Activated CD4-positive, alpha-beta T cell treated with anti-CD3 and anti-CD28 coated beads, Interleukin-2, amount 10 ng/mL, durations not matched to agents 24 days and 14 days (primary cell): ENCODE results near the gene QPCTL. TPM values are rescaled to one million over a fixed set of nuclear protein-coding genes. Genes with fewer than 3 reads are reported as not detected.
A peak's percentile ranks its signal among the peaks of the same experiment; 100 is the strongest.
"Not testable (repeated sequence)": the region's sequence is repeated elsewhere in the genome, so short reads cannot be mapped to it uniquely, and the experiment has no call there.

ENCODE experiments used
- DNase-seq: peaks from one replicate; pipeline ENCODE4 v3.0.0; 2022
- H3K27ac Mint-ChIP-seq: one replicate; pipeline ENCODE4 v1.8.0; 2022; ENCODE audit warnings: mild to moderate bottlenecking, mixed read lengths
- H3K27me3 Mint-ChIP-seq: one replicate; pipeline ENCODE4 v1.8.0; 2022; ENCODE audit warnings: mixed read lengths
- H3K36me3 Mint-ChIP-seq: one replicate; pipeline ENCODE4 v1.8.0; 2022; ENCODE audit warnings: low read depth, mild to moderate bottlenecking, mixed read lengths
- H3K4me1 Mint-ChIP-seq: one replicate; pipeline ENCODE4 v1.8.0; 2021; ENCODE audit warnings: mixed read lengths
- H3K4me3 Mint-ChIP-seq: one replicate; pipeline ENCODE4 v1.8.0; 2022; ENCODE audit warnings: mild to moderate bottlenecking, moderate library complexity, mixed read lengths
- H3K9me3 Mint-ChIP-seq: one replicate; pipeline ENCODE4 v1.8.0; 2021; ENCODE audit warnings: mixed read lengths
- intact Hi-C: fragments of 100-400 bp; cut with micrococcal nuclease; formaldehyde crosslinking; loops from one replicate; pipeline ENCODE4 v1.15.1; 2023
- total RNA-seq: library from RNA; stranded (reverse); gene quantifications from 2 replicates; pipeline ENCODE4 v1.2.3, GENCODE V29; 2022

Gene QPCTL
- total RNA-seq, 1 donor from 2014 or later, result 16.7 TPM

DNA sequence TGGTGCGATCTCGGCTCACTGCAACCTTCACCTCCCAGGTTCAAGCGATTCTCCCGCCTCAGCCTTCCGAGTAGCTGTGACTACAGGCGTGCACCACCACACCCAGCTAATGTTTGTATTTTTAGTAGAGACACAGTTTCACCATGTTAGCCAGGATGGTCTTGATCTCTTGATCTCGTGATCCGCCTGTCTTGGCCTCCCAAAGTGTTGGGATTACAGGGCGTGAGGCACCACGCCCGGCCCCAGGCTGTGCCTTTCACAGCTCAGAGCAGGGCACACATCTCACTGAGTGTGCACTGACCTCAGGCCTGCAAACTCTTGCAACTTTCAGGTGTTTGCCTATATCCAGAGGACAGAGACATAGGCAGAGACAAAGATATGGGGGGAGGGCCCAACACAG lies 7.4 kb upstream of the QPCTL start:
- DNase-seq, intact Hi-C loops, H3K27me3 Mint-ChIP-seq, H3K27ac Mint-ChIP-seq, H3K4me3 Mint-ChIP-seq, H3K9me3 Mint-ChIP-seq: not testable (repeated sequence)
- peaks cover 11% of the 10 kb centered on the region for H3K4me1 Mint-ChIP-seq
- peaks cover 53% of the 10 kb centered on the region for H3K36me3 Mint-ChIP-seq

DNA sequence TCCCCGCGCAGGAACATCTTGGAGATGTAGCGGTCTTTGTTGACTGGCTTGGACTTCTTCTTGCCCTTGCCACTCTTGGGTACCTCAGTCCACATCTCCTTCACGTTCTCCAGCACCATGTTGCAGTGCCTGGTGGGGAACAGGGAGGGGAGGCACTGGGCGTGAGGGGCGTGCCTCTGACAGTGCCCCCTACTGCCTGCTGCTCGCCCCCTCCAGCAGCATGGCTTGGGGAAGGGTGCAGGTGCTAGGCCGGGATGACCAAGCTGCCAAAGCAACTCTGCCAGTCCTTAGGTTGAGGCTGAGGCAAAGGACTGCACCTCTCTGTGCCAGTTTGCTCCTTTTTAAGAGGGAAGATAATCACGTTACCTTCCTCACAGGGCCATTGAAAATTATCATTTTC lies 4.9 kb upstream of the QPCTL start:
- Mint-ChIP-seq H3K27ac (no peak overlapping the region), H3K36me3 (peaks cover 62% of the 10 kb centered on the region), H3K4me3 (no peak overlapping the region), H3K27me3 (no peaks in the 10 kb centered on the region), H3K4me1 (peaks cover 12% of the 10 kb centered on the region), H3K9me3 (no peaks in the 10 kb centered on the region)
- no peak for DNase-seq
- intact Hi-C loops, result no loop called here

DNA sequence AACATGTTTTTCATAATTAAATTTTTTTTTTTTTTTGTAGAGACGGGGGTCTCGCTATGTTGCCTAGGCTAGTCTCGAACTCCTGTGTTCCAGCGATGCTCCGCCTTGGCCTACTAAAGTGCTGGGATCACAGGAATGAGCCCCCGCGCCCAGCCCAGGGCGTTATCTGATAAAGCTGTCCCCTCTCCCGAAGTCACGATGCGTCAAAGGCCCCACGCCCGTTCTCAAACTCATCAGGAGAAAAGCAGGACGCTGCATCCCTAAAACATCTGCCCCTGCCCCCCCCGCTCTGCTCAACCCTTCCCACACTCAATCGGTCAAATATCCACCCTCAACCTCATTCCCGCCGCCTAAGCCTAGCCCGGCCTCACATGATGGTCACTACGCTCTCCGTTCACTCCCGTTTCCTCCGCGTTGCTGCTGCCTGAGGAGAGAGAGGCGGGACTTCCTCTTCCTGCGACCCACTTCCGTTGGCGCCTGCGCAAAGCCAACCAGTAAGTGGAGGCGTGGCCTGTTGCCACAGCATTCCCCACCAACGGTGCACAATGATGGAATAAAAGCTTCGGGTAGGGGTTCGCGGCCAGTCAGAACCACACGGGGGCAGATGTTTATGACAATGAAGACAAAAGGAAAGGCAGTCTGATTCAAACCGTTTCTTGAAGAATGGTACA lies 815 bp upstream of the QPCTL start, which contains the start of gene SNRPD2:
TSS of gene SNRPD2 (minus strand) at position 438 of the 671 bp plus-strand sequence. CDS start at position 373, 65 bp downstream.
- Mint-ChIP-seq H3K27ac (peak within 1 kb of the TSS; percentile 97), H3K27me3 (no peaks in the 10 kb centered on the region), H3K9me3 (no peaks in the 10 kb centered on the region), H3K4me1 (peaks cover 18% of the 10 kb centered on the region), H3K4me3 (peak within 1 kb of the TSS; percentile 94), H3K36me3 (peaks cover 54% of the 10 kb centered on the region)
- intact Hi-C loops, result loop anchor here (1.0 to 2.0 kb wide), 10 partner anchors 10 to 195 kb away; partner anchors contain the start of genes FBXO46, GIPR, IRF2BP1 and OPA3
- peak; percentile 99 for DNase-seq

- Mint-ChIP-seq H3K27ac (peak overlapping the region; percentile 97), H3K4me1 (peaks cover 24% of the 10 kb centered on the region), H3K9me3 (no peaks in the 10 kb centered on the region), H3K36me3 (peaks cover 48% of the 10 kb centered on the region), H3K4me3 (peak overlapping the region; percentile 94), H3K27me3 (no peaks in the 10 kb centered on the region)
- intact Hi-C loops, result loop anchor here (2.0 kb wide), 1 partner anchor 24 kb away; the partner anchor contains the start of gene GIPR
- peak; percentile 94 for DNase-seq
These were observed 781 bp downstream of the QPCTL start for GRCh38 chr19:45693106-45693788.

GRCh38 chr19:45701676-45702075 lies 9.2 kb downstream of the QPCTL start:
- intact Hi-C loops, result no loop called here
- Mint-ChIP-seq H3K4me1 (peaks cover 7% of the 10 kb centered on the region), H3K9me3 (no peaks in the 10 kb centered on the region), H3K36me3 (peaks cover 30% of the 10 kb centered on the region), H3K4me3 (no peak overlapping the region), H3K27ac (no peak overlapping the region), H3K27me3 (no peaks in the 10 kb centered on the region)
- no peak for DNase-seq

GRCh38 chr19:45705115-45705514 lies 12.6 kb downstream of the QPCTL start:
- Mint-ChIP-seq H3K36me3 (peaks cover 29% of the 10 kb centered on the region), H3K4me1 (peaks cover 3% of the 10 kb centered on the region), H3K27ac (no peak overlapping the region), H3K4me3 (no peak overlapping the region), H3K27me3 (no peaks in the 10 kb centered on the region), H3K9me3 (no peaks in the 10 kb centered on the region)
- no peak for DNase-seq
- intact Hi-C loops, result no loop called here

- Mint-ChIP-seq H3K27ac (no peak overlapping the region), H3K36me3 (peaks cover 34% of the 10 kb centered on the region), H3K27me3 (no peaks in the 10 kb centered on the region), H3K4me3 (no peak overlapping the region), H3K4me1 (peaks cover 6% of the 10 kb centered on the region), H3K9me3 (no peaks in the 10 kb centered on the region)
- DNase-seq, result no peak
- intact Hi-C loops, result no loop called here
These were observed 13.4 kb downstream of the QPCTL start for GRCh38 chr19:45705710-45706415.

GRCh38 chr19:45710356-45711130 lies 18.1 kb downstream of the QPCTL start:
- H3K27ac Mint-ChIP-seq, result no peak overlapping the region

GRCh38 chr19:45711851-45712698 lies 19.6 kb downstream of the QPCTL start:
- Mint-ChIP-seq H3K27me3 (no peaks in the 10 kb centered on the region), H3K27ac (no peak overlapping the region), H3K4me1 (peaks cover 19% of the 10 kb centered on the region), H3K4me3 (no peak overlapping the region), H3K36me3 (peaks cover 23% of the 10 kb centered on the region), H3K9me3 (no peaks in the 10 kb centered on the region)
- DNase-seq, result no peak
- intact Hi-C loops, result no loop called here

More at GRCh38 chr19:45710356-45711130, 18.1 kb downstream of the QPCTL start:
- intact Hi-C loops, result no loop called here
- Mint-ChIP-seq H3K27me3 (no peaks in the 10 kb centered on the region), H3K4me1 (peaks cover 10% of the 10 kb centered on the region), H3K36me3 (peaks cover 23% of the 10 kb centered on the region), H3K4me3 (no peak overlapping the region), H3K9me3 (no peaks in the 10 kb centered on the region)
- DNase-seq, result no peak

GRCh38 chr19:45712699-45713067 lies 20.2 kb downstream of the QPCTL start:
- Mint-ChIP-seq H3K4me1 (peaks cover 23% of the 10 kb centered on the region), H3K4me3 (no peak overlapping the region), H3K9me3 (no peaks in the 10 kb centered on the region), H3K27ac (no peak overlapping the region), H3K27me3 (peaks cover 2% of the 10 kb centered on the region), H3K36me3 (peaks cover 27% of the 10 kb centered on the region)
- DNase-seq, result no peak
- intact Hi-C loops, result no loop called here

DNA sequence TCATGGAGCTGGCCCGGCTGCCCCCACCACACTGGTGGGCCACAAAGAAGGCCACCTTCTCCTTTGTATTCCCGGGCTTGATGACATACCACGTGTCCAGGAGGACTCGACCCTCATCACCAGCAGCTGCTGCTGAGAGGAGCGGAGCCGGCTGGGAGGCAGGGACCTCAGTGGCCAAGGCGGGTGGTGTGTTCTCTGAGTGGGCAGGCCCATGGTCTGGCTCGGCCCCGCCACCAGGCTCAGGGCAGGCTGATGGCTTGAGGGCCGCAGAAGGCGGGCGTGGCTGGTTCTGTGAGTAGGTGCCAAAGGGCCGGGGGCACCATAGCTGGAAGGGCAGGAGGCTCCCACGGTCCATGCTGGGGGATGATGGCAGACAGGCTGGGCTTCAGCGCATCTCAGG lies 20.7 kb downstream of the QPCTL start:
- Mint-ChIP-seq H3K4me3 (no peak overlapping the region), H3K4me1 (peaks cover 27% of the 10 kb centered on the region), H3K27me3 (peaks cover 2% of the 10 kb centered on the region), H3K36me3 (peaks cover 28% of the 10 kb centered on the region), H3K27ac (no peak overlapping the region), H3K9me3 (no peaks in the 10 kb centered on the region)
- DNase-seq, result no peak
- intact Hi-C loops, result no loop called here

- DNase-seq, result no peak
- intact Hi-C loops, result no loop called here
- H3K36me3 Mint-ChIP-seq, result peaks cover 38% of the 10 kb centered on the region
- H3K4me1 Mint-ChIP-seq, result peaks cover 36% of the 10 kb centered on the region
- no peaks in the 10 kb centered on the region for H3K9me3 Mint-ChIP-seq
- H3K27ac Mint-ChIP-seq, result no peak overlapping the region
- peaks cover 2% of the 10 kb centered on the region for H3K27me3 Mint-ChIP-seq
- H3K4me3 Mint-ChIP-seq, result no peak overlapping the region
These were observed 22.7 kb downstream of the QPCTL start for GRCh38 chr19:45715139-45715538.
